Endometrial microvascular endothelial cells (primary cell): Measurements from ENCODE around the gene GBX2. TPM values are rescaled to one million over a fixed set of nuclear protein-coding genes. Genes with fewer than 3 reads are reported as not detected.

Source experiments
- in situ Hi-C: cut with HindIII; loops from 2 replicates; pipeline ENCODE4 v1.10.0; 2017; ENCODE audit warnings: low sequenced_read_pairs, low pct_unique_long_range_greater_than_20kb; ENCODE audit errors: inconsistent ontology term
- total RNA-seq: library from RNA; depleted of rRNA; stranded (reverse); fragments of >200 nt; gene quantifications from one replicate; pipeline ENCODE4 v1.2.3, GENCODE V29; 2015; ENCODE audit errors: inconsistent ontology term

GBX2 gene
- total RNA-seq, 1 donor from 2014 or later, result 6.3 TPM

GRCh38 chr2:236193026-236193425 is 24.8 kb upstream of the GBX2 start:
- in situ Hi-C loops, result loop anchor here (25.0 kb wide), 1 partner anchor 406 kb away; no protein-coding TSS in a partner anchor

- in situ Hi-C loops, result loop anchor here (25.0 kb wide), 1 partner anchor 403 kb away; no protein-coding TSS in a partner anchor
These were observed 22.5 kb upstream of the GBX2 start for GRCh38 chr2:236190674-236191073.

GRCh38 chr2:236184701-236185100 is 16.5 kb upstream of the GBX2 start:
- in situ Hi-C loops, result loop anchor here (25.0 kb wide), 1 partner anchor 397 kb away; no protein-coding TSS in a partner anchor

- in situ Hi-C loops, result loop anchor here (25.0 kb wide), 1 partner anchor 394 kb away; no protein-coding TSS in a partner anchor
These were observed 12.8 kb upstream of the GBX2 start for GRCh38 chr2:236180831-236181453.

GRCh38 chr2:236180076-236180816 is 12.1 kb upstream of the GBX2 start:
- in situ Hi-C loops, result loop anchor here (25.0 kb wide), 1 partner anchor 393 kb away; no protein-coding TSS in a partner anchor

- in situ Hi-C loops, result loop anchor here (25.0 kb wide), 1 partner anchor 392 kb away; no protein-coding TSS in a partner anchor
These were observed 11.3 kb upstream of the GBX2 start for GRCh38 chr2:236179236-236180075.

GRCh38 chr2:236178890-236179235 is 10.7 kb upstream of the GBX2 start:
- in situ Hi-C loops, result loop anchor here (25.0 kb wide), 1 partner anchor 392 kb away; no protein-coding TSS in a partner anchor

GRCh38 chr2:236177967-236178889 is 10.0 kb upstream of the GBX2 start:
- in situ Hi-C loops, result loop anchor here (25.0 kb wide), 1 partner anchor 391 kb away; no protein-coding TSS in a partner anchor

- in situ Hi-C loops, result loop anchor here (25.0 kb wide), 1 partner anchor 390 kb away; no protein-coding TSS in a partner anchor
These were observed 9.4 kb upstream of the GBX2 start for GRCh38 chr2:236177604-236177966.

GRCh38 chr2:236176951-236177350 is 8.8 kb upstream of the GBX2 start:
- in situ Hi-C loops, result loop anchor here (25.0 kb wide), 1 partner anchor 390 kb away; no protein-coding TSS in a partner anchor

- in situ Hi-C loops, result loop anchor here (25.0 kb wide), 1 partner anchor 389 kb away; no protein-coding TSS in a partner anchor
These were observed 8.2 kb upstream of the GBX2 start for GRCh38 chr2:236176417-236176816.

- in situ Hi-C loops, result loop anchor here (25.0 kb wide), 1 partner anchor 388 kb away; no protein-coding TSS in a partner anchor
These were observed 7.5 kb upstream of the GBX2 start for GRCh38 chr2:236175548-236176150.

- in situ Hi-C loops, result no loop called here
These were observed 5.8 kb upstream of the GBX2 start for GRCh38 chr2:236173729-236174607.

- in situ Hi-C loops, result no loop called here
These were observed 5.0 kb upstream of the GBX2 start for GRCh38 chr2:236173036-236173728.

- in situ Hi-C loops, result no loop called here
These were observed 4.3 kb upstream of the GBX2 start for GRCh38 chr2:236172255-236173035.
